CD4-positive, alpha-beta T cell treated with Interleukin-15 for 1 hour (primary cell): ENCODE results near the gene ERI2.
"Not testable (repeated sequence)": the region's sequence is repeated elsewhere in the genome, so short reads cannot be mapped to it uniquely, and the experiment has no call there.

Experiments
- DNase-seq: peaks from one replicate; pipeline ENCODE4 v3.0.0-alpha.2; 2020

ERI2 gene

DNA sequence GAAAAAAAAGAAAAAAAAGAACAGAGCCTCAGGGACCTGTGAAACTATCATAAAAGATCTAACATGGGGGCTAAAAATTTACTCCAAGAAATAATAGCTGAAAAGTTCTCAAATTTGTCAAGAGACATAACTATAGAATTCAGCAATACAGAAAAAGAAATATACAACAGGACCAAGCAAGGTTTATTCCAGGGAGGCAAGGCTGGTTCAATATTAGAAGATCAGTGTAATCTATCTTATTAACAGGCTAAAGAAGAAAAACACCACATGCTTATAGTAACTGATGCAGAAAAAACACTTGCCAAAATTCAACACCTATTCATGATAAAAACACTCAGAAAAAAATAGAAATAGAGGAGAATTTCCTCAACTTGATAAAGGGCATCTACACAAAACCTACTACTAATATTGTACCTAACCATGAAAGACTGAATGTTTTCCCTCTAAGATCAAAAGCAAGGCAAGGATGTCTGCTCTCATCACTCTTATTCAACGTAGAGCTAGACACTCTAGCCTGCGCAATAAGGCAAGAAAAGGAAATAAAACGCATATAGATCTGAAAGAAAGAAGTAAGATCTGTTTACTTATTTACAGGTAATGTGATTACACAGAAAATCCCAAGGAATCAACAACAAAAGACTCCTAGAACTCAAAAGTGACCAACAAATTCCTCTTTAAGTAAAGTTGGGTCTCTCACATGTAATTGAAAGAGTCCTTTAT is 43.7 kb downstream of the ERI2 start:
- no peak for DNase-seq

DNA sequence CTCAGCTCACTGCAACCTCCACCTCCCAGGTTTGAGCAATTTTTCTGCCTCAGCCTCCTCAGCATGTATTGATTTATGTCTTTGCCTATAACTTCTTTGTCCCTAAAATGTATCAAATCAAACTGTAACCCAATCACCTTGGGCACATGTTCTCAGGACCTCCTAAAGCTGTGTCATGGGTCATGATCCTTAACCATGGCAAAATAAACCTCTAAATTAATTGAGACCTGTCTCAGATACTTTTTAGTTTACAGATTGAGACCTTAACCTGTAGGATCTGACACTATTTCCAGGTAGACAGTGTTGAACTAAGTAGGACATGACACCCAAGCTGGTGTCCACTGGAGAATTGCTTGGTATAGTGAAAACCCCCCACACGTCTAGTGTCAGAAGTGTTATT is 45.1 kb downstream of the ERI2 start:
- DNase-seq, result no peak

DNA sequence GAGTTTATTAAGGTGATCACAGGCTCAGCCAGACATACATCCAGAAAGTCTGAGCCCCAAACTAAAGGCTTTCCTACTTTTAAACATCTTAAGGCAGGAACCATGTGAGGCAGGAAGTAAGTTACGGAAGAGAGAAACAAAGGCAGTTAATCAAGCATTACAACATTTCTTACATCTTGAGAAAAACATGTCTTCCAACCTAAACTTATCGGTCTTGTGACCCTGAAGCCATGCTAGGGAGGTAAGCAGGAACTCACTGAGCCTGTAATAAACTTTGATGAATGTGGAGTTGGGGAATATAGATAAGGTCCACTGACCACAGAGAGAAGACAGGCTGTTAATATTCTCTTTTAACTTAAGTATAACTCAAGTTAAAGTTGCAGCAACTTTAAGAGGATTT is 45.9 kb downstream of the ERI2 start:
- no peak for DNase-seq

DNA sequence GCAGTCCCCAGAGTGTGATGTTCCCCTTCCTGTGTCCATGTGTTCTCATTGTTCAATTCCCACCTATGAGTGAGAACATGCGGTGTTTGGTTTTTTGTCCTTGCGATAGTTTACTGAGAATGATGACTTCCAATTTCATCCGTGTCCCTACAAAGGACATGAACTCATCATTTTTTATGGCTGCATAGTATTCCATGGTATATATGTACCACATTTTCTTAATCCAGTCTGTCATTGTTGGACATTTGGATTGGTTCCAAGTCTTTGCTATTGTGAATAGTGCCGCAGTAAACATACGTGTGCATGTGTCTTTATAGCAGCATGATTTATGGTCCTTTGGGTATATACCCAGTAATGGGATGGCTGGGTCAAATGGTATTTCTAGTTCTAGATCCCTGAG is 50.5 kb downstream of the ERI2 start:
- not testable (repeated sequence) for DNase-seq

- DNase-seq, result no peak
These were observed 51.0 kb downstream of the ERI2 start for GRCh38 chr16:20755238-20755637.

DNA sequence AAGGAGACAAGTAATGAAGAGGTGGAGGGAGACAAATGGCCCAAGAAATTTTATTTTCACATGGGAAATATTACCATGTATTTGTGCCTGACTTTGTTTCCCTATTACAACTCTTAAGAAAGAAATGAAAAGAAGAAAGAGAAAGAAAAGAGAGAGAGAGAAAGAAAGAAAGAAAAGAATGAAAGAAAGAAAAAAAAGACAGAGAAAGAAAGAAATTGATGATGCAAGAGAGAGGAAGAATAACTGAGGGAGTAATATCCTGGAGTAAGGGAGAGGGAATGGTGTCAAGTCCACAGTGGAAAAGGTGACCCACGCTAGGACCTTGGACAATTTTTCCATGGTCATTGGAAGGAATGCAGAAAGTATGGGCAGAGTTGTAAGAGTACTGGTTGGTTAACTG is 52.5 kb downstream of the ERI2 start:
- DNase-seq, result no peak

DNA sequence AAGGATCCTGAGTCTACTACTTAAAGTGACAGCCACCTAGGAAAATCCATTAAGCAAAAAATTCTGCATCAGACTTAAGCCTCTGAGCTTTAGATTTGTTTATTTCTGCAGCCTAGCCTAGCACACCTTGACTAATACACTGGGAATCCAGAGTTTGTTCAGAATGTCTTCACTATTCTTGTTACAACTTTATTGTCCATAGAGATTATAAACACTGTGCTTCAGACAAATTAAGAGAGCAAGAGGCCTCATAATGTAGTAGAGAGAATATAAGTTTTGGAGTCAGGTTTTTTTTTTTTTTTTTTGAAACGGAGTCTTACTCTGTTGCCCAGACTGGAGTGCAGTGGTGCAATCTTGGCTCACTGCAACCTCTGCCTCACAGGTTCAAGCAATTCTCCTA is 55.7 kb downstream of the ERI2 start:
- no peak for DNase-seq

GRCh38 chr16:20749474-20749873 is 56.8 kb downstream of the ERI2 start:
- no peak for DNase-seq

DNA sequence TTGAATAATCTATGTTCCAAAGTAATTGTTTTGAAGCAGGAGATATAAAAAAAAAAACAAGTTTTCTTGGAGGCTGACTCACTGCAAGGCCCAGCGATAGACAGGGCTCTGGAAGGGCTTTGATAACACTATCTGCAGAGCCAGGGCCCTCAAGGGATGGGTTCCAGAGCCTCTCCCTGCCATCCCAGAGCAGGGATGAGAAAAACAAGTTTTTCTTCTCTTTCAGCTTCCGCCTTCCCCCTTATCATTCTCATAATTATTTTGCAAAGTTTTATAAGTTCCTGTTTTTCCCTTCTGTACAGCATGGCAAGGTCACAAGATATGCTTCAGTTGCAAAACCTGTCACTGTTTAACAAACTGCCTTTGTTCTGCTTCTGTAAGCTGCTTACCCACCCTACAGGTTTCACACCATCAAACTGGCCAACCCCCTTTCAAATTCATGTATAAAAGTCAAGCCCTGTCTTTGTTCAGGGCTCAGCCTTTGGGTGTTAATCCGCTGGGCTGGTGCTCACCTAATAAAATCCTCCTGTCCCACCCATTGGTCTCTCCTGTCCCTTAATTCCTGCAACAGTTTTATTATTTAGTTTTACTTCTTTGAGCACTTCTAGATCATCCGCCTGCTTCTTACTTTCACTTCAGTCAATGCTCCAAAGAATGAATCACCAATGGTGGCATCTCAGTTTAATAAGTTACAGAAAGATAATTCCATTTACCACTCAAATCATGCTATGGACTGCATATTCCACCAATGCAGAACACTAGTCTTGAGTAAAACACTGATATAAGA is 59.0 kb downstream of the ERI2 start:
- DNase-seq, result no peak

- no peak for DNase-seq
These were observed 59.8 kb downstream of the ERI2 start for GRCh38 chr16:20746461-20746860.
